ACC112 (cell line): ENCODE data around the gene MAP3K1.

Source experiments
- H2AFZ ChIP-seq: fragments of 200-600 bp; sonication (generic); one replicate; pipeline ENCODE4 v1.6.0; 2017; ENCODE audit warnings: antibody characterized with exemption, low read length; ENCODE audit not compliant: unreplicated experiment
- H3K27ac ChIP-seq: fragments of 200-600 bp; sonication (generic); 2 replicates; pipeline ENCODE4 v1.5.1; 2014; ENCODE audit warnings: low read depth, mild to moderate bottlenecking, antibody characterized with exemption, low read length, moderate library complexity
- H3K27me3 ChIP-seq: fragments of 200-600 bp; sonication (generic); 2 replicates; pipeline ENCODE4 v1.6.1; 2014; ENCODE audit warnings: mild to moderate bottlenecking, antibody characterized with exemption, low read length, moderate library complexity, mixed read lengths; ENCODE audit not compliant: insufficient read depth
- H3K36me3 ChIP-seq: fragments of 200-600 bp; sonication (generic); 2 replicates; pipeline ENCODE4 v1.6.1; 2016; ENCODE audit warnings: mild to moderate bottlenecking, antibody characterized with exemption, low read length, moderate library complexity, mixed read lengths; ENCODE audit not compliant: insufficient read depth
- H3K4me1 ChIP-seq: fragments of 200-600 bp; sonication (generic); one replicate; pipeline ENCODE4 v1.6.1; 2016; ENCODE audit warnings: low read length, mixed read lengths; ENCODE audit not compliant: insufficient read depth, unreplicated experiment, control insufficient read depth
- H3K4me3 ChIP-seq: fragments of 200-600 bp; sonication (generic); 2 replicates; pipeline ENCODE4 v1.5.1; 2014; ENCODE audit warnings: mild to moderate bottlenecking, low read depth, low read length
- H3K79me2 ChIP-seq: fragments of 200-600 bp; sonication (generic); one replicate; pipeline ENCODE4 v1.6.0; 2016; ENCODE audit warnings: low read length; ENCODE audit not compliant: control insufficient read depth, unreplicated experiment, insufficient read depth

Gene MAP3K1

GRCh38 chr5:56800186-56800585 lies 15.2 kb upstream of the MAP3K1 start:
- peaks cover 12% of the 10 kb centered on the region; the same call in 1 of the 2 replicates for H3K27me3 ChIP-seq
- no peak overlapping the region for H2AFZ ChIP-seq
- no peak overlapping the region for H3K4me3 ChIP-seq
- H3K36me3 ChIP-seq: no peaks in the 10 kb centered on the region
- H3K79me2 ChIP-seq: no peaks in the 10 kb centered on the region
- no peaks in the 10 kb centered on the region for H3K4me1 ChIP-seq
- no peak overlapping the region for H3K27ac ChIP-seq

GRCh38 chr5:56801256-56801655 lies 14.1 kb upstream of the MAP3K1 start:
- Histone ChIP-seq H2AFZ (no peak overlapping the region), H3K79me2 (no peaks in the 10 kb centered on the region), H3K27me3 (peaks cover 12% of the 10 kb centered on the region; the same call in 1 of the 2 replicates), H3K36me3 (no peaks in the 10 kb centered on the region), H3K27ac (no peak overlapping the region), H3K4me1 (no peaks in the 10 kb centered on the region), H3K4me3 (no peak overlapping the region)

GRCh38 chr5:56802205-56802604 lies 13.1 kb upstream of the MAP3K1 start:
- Histone ChIP-seq H3K4me1 (no peaks in the 10 kb centered on the region), H3K27ac (no peak overlapping the region), H3K27me3 (peaks cover 8% of the 10 kb centered on the region; the same call in 1 of the 2 replicates), H3K79me2 (no peaks in the 10 kb centered on the region), H3K36me3 (no peaks in the 10 kb centered on the region), H2AFZ (no peak overlapping the region), H3K4me3 (no peak overlapping the region)

GRCh38 chr5:56803025-56803424 lies 12.3 kb upstream of the MAP3K1 start:
- H2AFZ ChIP-seq: no peak overlapping the region
- H3K4me1 ChIP-seq: no peaks in the 10 kb centered on the region
- no peaks in the 10 kb centered on the region for H3K36me3 ChIP-seq
- no peak overlapping the region for H3K4me3 ChIP-seq
- H3K27me3 ChIP-seq: 0 out of 2 replicates have a peak, but pooled peaks cover 6% of the 10 kb centered on the region
- no peak overlapping the region for H3K27ac ChIP-seq
- no peaks in the 10 kb centered on the region for H3K79me2 ChIP-seq

GRCh38 chr5:56803894-56804293 lies 11.5 kb upstream of the MAP3K1 start:
- no peak overlapping the region for H3K27ac ChIP-seq
- no peak overlapping the region for H3K4me3 ChIP-seq
- 0 out of 2 replicates have a peak, but pooled peaks cover 6% of the 10 kb centered on the region for H3K27me3 ChIP-seq
- no peaks in the 10 kb centered on the region for H3K36me3 ChIP-seq
- H3K4me1 ChIP-seq: no peaks in the 10 kb centered on the region
- H3K79me2 ChIP-seq: no peaks in the 10 kb centered on the region
- H2AFZ ChIP-seq: no peak overlapping the region

GRCh38 chr5:56807679-56808078 lies 7.7 kb upstream of the MAP3K1 start:
- no peaks in the 10 kb centered on the region for H3K79me2 ChIP-seq
- H3K36me3 ChIP-seq: no peaks in the 10 kb centered on the region
- H3K4me3 ChIP-seq: no peak overlapping the region
- H3K4me1 ChIP-seq: no peaks in the 10 kb centered on the region
- H3K27ac ChIP-seq: no peak overlapping the region
- no peak overlapping the region for H2AFZ ChIP-seq
- no peaks in the 10 kb centered on the region for H3K27me3 ChIP-seq

GRCh38 chr5:56808211-56808610 lies 7.1 kb upstream of the MAP3K1 start:
- H3K36me3 ChIP-seq: no peaks in the 10 kb centered on the region
- H3K27me3 ChIP-seq: no peaks in the 10 kb centered on the region
- no peak overlapping the region for H3K27ac ChIP-seq
- no peaks in the 10 kb centered on the region for H3K4me1 ChIP-seq
- no peak overlapping the region for H3K4me3 ChIP-seq
- H2AFZ ChIP-seq: no peak overlapping the region
- no peaks in the 10 kb centered on the region for H3K79me2 ChIP-seq

GRCh38 chr5:56810826-56811225 lies 4.5 kb upstream of the MAP3K1 start:
- Histone ChIP-seq H3K27me3 (no peaks in the 10 kb centered on the region), H3K27ac (no peak overlapping the region), H3K4me3 (no peak overlapping the region), H2AFZ (no peak overlapping the region), H3K4me1 (no peaks in the 10 kb centered on the region), H3K36me3 (no peaks in the 10 kb centered on the region), H3K79me2 (no peaks in the 10 kb centered on the region)

- Histone ChIP-seq H3K4me3 (no peak overlapping the region), H3K4me1 (no peaks in the 10 kb centered on the region), H3K79me2 (peaks cover 12% of the 10 kb centered on the region), H2AFZ (no peak overlapping the region), H3K27ac (no peak overlapping the region), H3K36me3 (no peaks in the 10 kb centered on the region), H3K27me3 (no peaks in the 10 kb centered on the region)
Observed at GRCh38 chr5:56812110-56812509, 3.2 kb upstream of the MAP3K1 start.

- Histone ChIP-seq H3K27ac (no peak overlapping the region), H3K27me3 (no peaks in the 10 kb centered on the region), H3K36me3 (no peaks in the 10 kb centered on the region), H3K4me3 (no peak overlapping the region), H3K79me2 (peaks cover 24% of the 10 kb centered on the region), H3K4me1 (no peaks in the 10 kb centered on the region), H2AFZ (no peak overlapping the region)
Observed at GRCh38 chr5:56813302-56813701, 2.0 kb upstream of the MAP3K1 start.

- H3K79me2 ChIP-seq: peaks cover 35% of the 10 kb centered on the region
- H3K4me1 ChIP-seq: peaks cover 2% of the 10 kb centered on the region
- no peaks in the 10 kb centered on the region for H3K27me3 ChIP-seq
- H3K27ac ChIP-seq: no peak overlapping the region
- H2AFZ ChIP-seq: peak overlapping the region; percentile 49
- H3K4me3 ChIP-seq: peak overlapping the region; percentile 82
- H3K36me3 ChIP-seq: no peaks in the 10 kb centered on the region
Observed at GRCh38 chr5:56814361-56814962, 887 bp upstream of the MAP3K1 start.
